IMR-90 (cell line): Measurements from ENCODE around the gene TMPRSS7. TPM values are rescaled to one million over a fixed set of nuclear protein-coding genes. Genes with fewer than 3 reads are reported as not detected.

ENCODE experiments used
- ATAC-seq: fragments of 200-7000 bp; cut with Tn5 transposase; 2 replicates; pipeline ENCODE4 v1.9.1; 2020; ENCODE audit warnings: low read depth, mild to moderate bottlenecking, moderate library complexity
- BruUV-seq: library from RNA; stranded (reverse); fragments of 400-500 nt; replicated peaks from 2 replicates; lab custom pipeline; 2021; lab: Mats Ljungman, UMichigan
- CTCF ChIA-PET: fragments of 300-600 bp; formaldehyde crosslinking; extraction: SDS; loops from one replicate; lab custom pipeline; 2021; ENCODE audit warnings: antibody characterized with exemption; lab: Yijun Ruan, JAX
- POLR2A ChIA-PET: fragments of 300-600 bp; sonication (Branson Sonifier 250); formaldehyde crosslinking; loops from one replicate; lab custom pipeline; 2022; ENCODE audit warnings: antibody characterized with exemption; ENCODE audit not compliant: unreplicated experiment; lab: Charles Lee
- DNase-seq: peaks from one replicate; pipeline ENCODE4 v3.0.0; 2013
- H2AFZ ChIP-seq: replicated peaks from 2 replicates; pipeline ENCODE3; 2013; ENCODE audit warnings: low read length, mild to moderate bottlenecking; ENCODE audit not compliant: poor library complexity
- H2AK5ac ChIP-seq: 2 replicates; pipeline ENCODE4 v1.6.1; 2013; ENCODE audit warnings: low read depth, low read length, inconsistent platforms
- H2AK9ac ChIP-seq: replicated peaks from 2 replicates; pipeline ENCODE3; 2013; ENCODE audit warnings: mild to moderate bottlenecking, low read depth, low read length, moderate library complexity; ENCODE audit not compliant: poor library complexity
- H2BK120ac ChIP-seq: 2 replicates; pipeline ENCODE4 v1.6.1; 2013; ENCODE audit warnings: low read depth, low read length, inconsistent platforms
- H2BK15ac ChIP-seq: 3 replicates; pipeline ENCODE4 v1.6.1; 2013; ENCODE audit warnings: low read depth, low read length, inconsistent platforms
- H2BK20ac ChIP-seq: 2 replicates; pipeline ENCODE4 v1.6.1; 2013; ENCODE audit warnings: low read depth, mild to moderate bottlenecking, inconsistent platforms, low read length, moderate library complexity
- H2BK5ac ChIP-seq: 2 replicates; pipeline ENCODE4 v1.6.1; 2013; ENCODE audit warnings: mild to moderate bottlenecking, low read depth, low read length, inconsistent platforms; ENCODE audit not compliant: poor library complexity, severe bottlenecking
- H3K14ac ChIP-seq: replicated peaks from 2 replicates; pipeline ENCODE4 v1.6.1; 2013; ENCODE audit warnings: low read depth, low read length, inconsistent platforms
- H3K18ac ChIP-seq: 2 replicates; pipeline ENCODE4 v1.6.1; 2013; ENCODE audit warnings: low read depth, low read length, control low read depth
- H3K23ac ChIP-seq: 2 replicates; pipeline ENCODE4 v1.6.1; 2013; ENCODE audit warnings: low read depth, low read length, inconsistent platforms
- H3K27ac ChIP-seq: 2 replicates; pipeline ENCODE4 v1.5.1; 2013; ENCODE audit warnings: mild to moderate bottlenecking, control low read depth, low read length; ENCODE audit not compliant: insufficient read depth
- H3K27me3 ChIP-seq: 2 replicates; pipeline ENCODE4 v1.6.1; 2013; ENCODE audit warnings: low read length; ENCODE audit not compliant: control insufficient read depth, insufficient read depth
- H3K36me3 ChIP-seq: 2 replicates; pipeline ENCODE4 v1.6.1; 2013; ENCODE audit warnings: low read length, mixed read lengths; ENCODE audit not compliant: control insufficient read depth, insufficient read depth
- H3K4ac ChIP-seq: 2 replicates; pipeline ENCODE4 v1.6.1; 2013; ENCODE audit warnings: low read depth, low read length, inconsistent platforms
- H3K4me1 ChIP-seq: 2 replicates; pipeline ENCODE4 v1.6.1; 2013; ENCODE audit warnings: low read length, mixed read lengths; ENCODE audit not compliant: control insufficient read depth, insufficient read depth
- H3K4me2 ChIP-seq: 2 replicates; pipeline ENCODE4 v1.6.1; 2013; ENCODE audit warnings: low read depth, mild to moderate bottlenecking, control low read depth, low read length, moderate library complexity
- H3K4me3 ChIP-seq: 2 replicates; pipeline ENCODE4 v1.5.1; 2013; ENCODE audit warnings: low read depth, mild to moderate bottlenecking, control low read depth, low read length, moderate library complexity; ENCODE audit not compliant: insufficient read depth
- H3K56ac ChIP-seq: 2 replicates; pipeline ENCODE4 v1.6.1; 2013; ENCODE audit warnings: low read length, inconsistent platforms; ENCODE audit not compliant: insufficient read depth; ENCODE audit errors: extremely low read depth
- H3K79me1 ChIP-seq, 2 experiments: 2 replicates each; pipeline ENCODE4 v1.6.1; 2013; ENCODE audit warnings: low read length in 2 of 2, inconsistent platforms in 1 of 2, low read depth in 1 of 2
- H3K9ac ChIP-seq: 2 replicates; pipeline ENCODE4 v1.6.1; 2013; ENCODE audit warnings: low read depth, low read length, control low read depth
- H3K9me1 ChIP-seq: 2 replicates; pipeline ENCODE4 v1.6.1; 2013; ENCODE audit warnings: low read length, inconsistent platforms; ENCODE audit not compliant: insufficient read depth
- H3K9me3 ChIP-seq: 2 replicates; pipeline ENCODE4 v1.6.1; 2013; ENCODE audit warnings: low read length; ENCODE audit not compliant: control insufficient read depth, insufficient read depth
- H4K20me1 ChIP-seq: 2 replicates; pipeline ENCODE4 v1.6.1; 2013; ENCODE audit warnings: low read length, inconsistent platforms; ENCODE audit not compliant: insufficient read depth
- H4K5ac ChIP-seq: 2 replicates; pipeline ENCODE4 v1.6.1; 2013; ENCODE audit warnings: mild to moderate bottlenecking, low read depth, low read length, control low read depth
- H4K8ac ChIP-seq, 2 experiments: 2 replicates each; pipeline ENCODE4 v1.6.1; 2013; ENCODE audit warnings: low read depth in 2 of 2, low read length in 2 of 2, control low read depth in 1 of 2, inconsistent platforms in 1 of 2
- H4K91ac ChIP-seq: 2 replicates; pipeline ENCODE4 v1.6.1; 2013; ENCODE audit warnings: low read depth, low read length, inconsistent platforms; ENCODE audit not compliant: insufficient read depth
- CEBPB ChIP-seq: IDR thresholded peaks from 2 replicates; pipeline ENCODE4 v1.6.1; 2012; ENCODE audit warnings: low read depth, low read length, improper control_type of control experiment
- CTCF ChIP-seq: conservative IDR thresholded peaks from 2 replicates; pipeline ENCODE4 v1.5.1; 2012; ENCODE audit warnings: mild to moderate bottlenecking, low read depth, low read length, improper control_type of control experiment
- MAFK ChIP-seq: IDR thresholded peaks from 2 replicates; pipeline ENCODE4 v1.6.1; 2012; ENCODE audit warnings: low read depth, low read length, improper control_type of control experiment
- MAZ ChIP-seq: IDR thresholded peaks from 2 replicates; pipeline ENCODE4 v1.6.1; 2012; ENCODE audit warnings: low read depth, mild to moderate bottlenecking, low read length, improper control_type of control experiment, moderate library complexity, borderline replicate concordance
- MXI1 ChIP-seq: IDR thresholded peaks from 2 replicates; pipeline ENCODE4 v1.6.1; 2012; ENCODE audit warnings: low read depth, mild to moderate bottlenecking, low read length, moderate library complexity, borderline replicate concordance
- POLR2A ChIP-seq: IDR thresholded peaks from 2 replicates; pipeline ENCODE4 v1.6.1; 2012; ENCODE audit warnings: mild to moderate bottlenecking, low read depth, low read length
- RAD21 ChIP-seq: IDR thresholded peaks from 2 replicates; pipeline ENCODE4 v1.6.1; 2012; ENCODE audit warnings: low read length, improper control_type of control experiment
- RFX5 ChIP-seq: IDR thresholded peaks from 2 replicates; pipeline ENCODE4 v1.8.0; 2012; ENCODE audit warnings: low read depth, mild to moderate bottlenecking, low read length, moderate library complexity
- SMC3 ChIP-seq: fragments of 150-350 bp; IDR thresholded peaks from 2 replicates; pipeline ENCODE4 v1.6.1; 2016; ENCODE audit warnings: low read depth, mild to moderate bottlenecking, antibody characterized with exemption, low read length, moderate library complexity
- USF2 ChIP-seq: fragments of 150-350 bp; IDR thresholded peaks from 2 replicates; pipeline ENCODE4 v1.6.1; 2017; ENCODE audit warnings: mild to moderate bottlenecking, antibody characterized with exemption, low read length, low read depth
- WGBS, 2 experiments: methylation state at CpG; one replicate each; pipeline versions ENCODE4 v1.1.5 to v1.1.7; 2013; ENCODE audit warnings: missing lambda C conversion rate in 2 of 2; ENCODE audit not compliant: insufficient read length in 1 of 2; ENCODE audit errors: extremely low coverage in 2 of 2; 5-methylcytosine and 5-hydroxymethylcytosine counted together
- dilution Hi-C: fragments of 300-500 bp; cut with HindIII; formaldehyde crosslinking; loops from one replicate; pipeline ENCODE4 v1.14.3; 2018; ENCODE audit warnings: low sequenced_read_pairs; ENCODE audit not compliant: unreplicated experiment
- in situ Hi-C: fragments of 300-500 bp; cut with MboI; formaldehyde crosslinking; loops from 3 replicates; pipeline ENCODE4 v1.14.3; 2019; ENCODE audit warnings: low sequenced_read_pairs, inconsistent platforms, mixed read lengths
- intact Hi-C: fragments of 100-400 bp; cut with micrococcal nuclease; formaldehyde crosslinking; loops from 2 replicates; pipeline ENCODE4 v1.10.0; 2022
- polyA plus RNA-seq, 3 experiments: library from polyadenylated mRNA; depleted of rRNA; stranded (reverse); fragments of >200 nt; gene quantifications; 2 replicates each; pipeline ENCODE4 v1.2.3, GENCODE V29; 2012; ENCODE audit warnings: low replicate concordance in 1 of 3
- total RNA-seq: library from RNA; depleted of rRNA; stranded (reverse); fragments of >200 nt; gene quantifications from 2 replicates; pipeline ENCODE4 v1.2.3, GENCODE V29; 2012
- TF ChIP-seq, protein P1 (sequence below): fragments of 150-350 bp; IDR thresholded peaks from 2 replicates; pipeline ENCODE4 v1.6.1; 2016; ENCODE audit warnings: low read depth, mild to moderate bottlenecking, low read length, moderate library complexity, borderline replicate concordance

The TMPRSS7 gene
- total and polyA plus RNA-seq, 2 of the 4 experiments (the other 2 are of a cell fraction) = 0.07 TPM; not detected in 1

DNA sequence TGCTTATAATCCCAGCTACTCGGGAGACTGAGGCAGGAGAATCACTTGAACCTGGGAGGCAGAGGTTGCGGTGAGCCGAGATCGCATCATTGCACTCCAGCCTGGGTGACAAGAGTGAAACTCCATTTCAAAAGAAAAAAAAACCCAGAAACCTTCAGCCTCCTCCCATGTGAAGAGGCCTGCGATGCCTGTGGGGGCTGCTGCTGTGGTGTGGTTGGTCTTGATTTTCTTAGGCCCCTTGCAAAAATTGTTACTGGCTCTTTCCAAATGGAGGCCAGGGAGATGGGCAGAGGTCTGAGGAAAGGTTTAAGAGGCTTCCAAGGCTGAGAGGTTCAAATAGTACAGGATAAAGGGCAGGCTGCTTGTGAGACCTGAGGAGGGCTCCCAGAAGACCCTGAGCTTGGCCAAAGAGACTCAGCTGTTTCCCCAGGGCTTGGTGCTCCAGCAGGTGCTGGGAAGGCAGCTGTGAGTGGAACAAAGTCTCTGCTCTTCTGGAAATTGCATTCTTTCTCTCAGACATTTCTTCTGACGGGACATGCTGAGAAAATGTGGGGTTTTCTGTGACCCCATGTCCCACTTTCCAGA, 80.1 kb downstream of the TMPRSS7 start:
- Histone ChIP-seq H2BK15ac (no peak overlapping the region), H3K4me1 (no peaks in the 10 kb centered on the region), H4K91ac (no peak overlapping the region), H2AFZ (no peak overlapping the region), H3K9me1 (no peaks in the 10 kb centered on the region), H3K27ac (no peak overlapping the region), H2BK5ac (no peak overlapping the region), H3K9ac (no peak overlapping the region), H3K36me3 (peaks cover 5% of the 10 kb centered on the region), H3K23ac (no peak overlapping the region), H3K56ac (no peak overlapping the region), H2AK5ac (no peak overlapping the region), H2AK9ac (no peak overlapping the region), H4K5ac (no peak overlapping the region), H3K4me2 (no peak overlapping the region), H3K9me3 (no peaks in the 10 kb centered on the region), H3K18ac (no peak overlapping the region), H3K27me3 (no peaks in the 10 kb centered on the region), H3K4ac (no peak overlapping the region), H2BK20ac (no peak overlapping the region), H3K79me1 (peaks cover 0 to 5% of the 10 kb centered on the region in 2 experiments; a peak in 1 of 4 replicates), H3K4me3 (no peak overlapping the region), H2BK120ac (no peak overlapping the region), H4K8ac (no peak overlapping the region), H3K14ac (no peak overlapping the region), H4K20me1 (no peaks in the 10 kb centered on the region)
- dilution Hi-C loops (no loop called here), in situ Hi-C loops (no loop called here), intact Hi-C loops (no loop called here)
- ATAC-seq (no peak), DNase-seq (no peak)
- WGBS, 2 experiments = no CpG with 5 or more reads among the region's 6 CpGs
- ChIA-PET CTCF (no interaction called here), POLR2A (no interaction called here)
- no TSS peak for BruUV-seq
- TF ChIP-seq CEBPB = no peak
- TF ChIP-seq RFX5 = no peak
- no peak for TF ChIP-seq MXI1
- TF ChIP-seq SMC3 = no peak
- TF ChIP-seq POLR2A = no peak
- TF ChIP-seq RAD21 = no peak
- no peak for TF ChIP-seq CTCF
- TF ChIP-seq USF2 = no peak
- TF ChIP-seq MAZ = no peak
- no peak for TF ChIP-seq MAFK
- TF ChIP-seq, protein P1, sequence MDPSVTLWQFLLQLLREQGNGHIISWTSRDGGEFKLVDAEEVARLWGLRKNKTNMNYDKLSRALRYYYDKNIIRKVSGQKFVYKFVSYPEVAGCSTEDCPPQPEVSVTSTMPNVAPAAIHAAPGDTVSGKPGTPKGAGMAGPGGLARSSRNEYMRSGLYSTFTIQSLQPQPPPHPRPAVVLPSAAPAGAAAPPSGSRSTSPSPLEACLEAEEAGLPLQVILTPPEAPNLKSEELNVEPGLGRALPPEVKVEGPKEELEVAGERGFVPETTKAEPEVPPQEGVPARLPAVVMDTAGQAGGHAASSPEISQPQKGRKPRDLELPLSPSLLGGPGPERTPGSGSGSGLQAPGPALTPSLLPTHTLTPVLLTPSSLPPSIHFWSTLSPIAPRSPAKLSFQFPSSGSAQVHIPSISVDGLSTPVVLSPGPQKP = no peak
